Ascending aorta (tissue), 2 donors: ENCODE measurements around the gene PDE9A. TPM values are rescaled to one million over a fixed set of nuclear protein-coding genes. Genes with fewer than 3 reads are reported as not detected.

Experiments
- DNase-seq, 2 donors: peaks; one replicate each; pipeline ENCODE4 v3.0.0-alpha.2; 2019; ENCODE audit warnings: low spot score in 2 of 2
- H3K27ac ChIP-seq, 2 donors: fragments of 200-600 bp; sonication (generic); one replicate each; pipeline ENCODE4 v1.5.1; 2016 to 2017; ENCODE audit warnings: mild to moderate bottlenecking in 1 of 2
- H3K27me3 ChIP-seq: fragments of 200-600 bp; sonication (generic); one replicate; pipeline ENCODE4 v1.5.1; 2017
- H3K36me3 ChIP-seq, 2 donors: fragments of 200-600 bp; sonication (generic); one replicate each; pipeline ENCODE4 v1.5.1; 2016
- H3K4me1 ChIP-seq, 2 donors: fragments of 200-600 bp; sonication (generic); one replicate each; pipeline ENCODE4 v1.5.1; 2016 to 2017; ENCODE audit warnings: mild to moderate bottlenecking in 1 of 2
- H3K4me3 ChIP-seq, 2 donors: fragments of 200-600 bp; sonication (generic); one replicate each; pipeline ENCODE4 v1.5.1; 2016 to 2017; ENCODE audit warnings: mild to moderate bottlenecking in 1 of 2
- H3K9me3 ChIP-seq, 2 donors: fragments of 200-600 bp; sonication (generic); one replicate each; pipeline ENCODE4 v1.5.1; 2016
- intact Hi-C: fragments of 100-400 bp; cut with DNase I; formaldehyde crosslinking; loops from one replicate; pipeline ENCODE4 v1.15.1; 2023
- total RNA-seq: library from RNA; depleted of rRNA; stranded (reverse); fragments of >200 nt; gene quantifications from one replicate; pipeline ENCODE4 v1.1.0, GENCODE V29; 2016
- TF ChIP-seq, protein P1 (sequence below), 3 experiments: fragments of 200-600 bp in 2 of 3; fragments of 450-650 bp in 1 of 3; sonication (generic) in 2 of 3; IDR thresholded peaks; one replicate each; pipeline ENCODE4 v1.5.1; 2016 to 2019; ENCODE audit warnings: antibody characterized with exemption in 3 of 3, mild to moderate bottlenecking in 1 of 3, moderate library complexity in 1 of 3

The PDE9A gene
- total RNA-seq, 1 donor from 2014 or later = 2.2 TPM

DNA sequence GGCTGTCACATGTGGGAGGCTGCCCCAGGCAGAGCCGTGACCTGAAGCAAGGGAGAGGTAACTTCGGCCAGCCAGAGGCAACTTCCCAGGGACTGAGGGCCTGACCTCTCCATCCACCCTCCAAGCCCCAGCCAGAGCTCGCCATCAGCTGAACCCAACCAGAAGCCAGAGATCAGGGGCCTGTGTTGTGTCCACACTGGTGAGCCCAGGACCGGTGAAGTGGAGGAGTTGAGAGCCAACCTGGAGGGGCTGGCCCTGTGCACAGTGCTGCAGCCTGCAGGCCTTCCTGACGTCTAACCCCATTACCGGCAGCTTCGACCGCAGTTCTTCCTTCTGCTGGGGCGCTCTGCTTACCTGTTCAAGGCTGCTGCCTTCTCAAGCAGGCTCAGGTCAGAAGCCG, 19.6 kb upstream of the PDE9A start:
- DNase-seq = no peak
- Histone ChIP-seq H3K27me3 (no peaks in the 10 kb centered on the region), H3K9me3 (no peaks in the 10 kb centered on the region), H3K4me3 (no peak overlapping the region), H3K36me3 (no peaks in the 10 kb centered on the region), H3K27ac (no peak overlapping the region), H3K4me1 (no peaks in the 10 kb centered on the region)
- intact Hi-C loops = no loop called here
- TF ChIP-seq, protein P1, sequence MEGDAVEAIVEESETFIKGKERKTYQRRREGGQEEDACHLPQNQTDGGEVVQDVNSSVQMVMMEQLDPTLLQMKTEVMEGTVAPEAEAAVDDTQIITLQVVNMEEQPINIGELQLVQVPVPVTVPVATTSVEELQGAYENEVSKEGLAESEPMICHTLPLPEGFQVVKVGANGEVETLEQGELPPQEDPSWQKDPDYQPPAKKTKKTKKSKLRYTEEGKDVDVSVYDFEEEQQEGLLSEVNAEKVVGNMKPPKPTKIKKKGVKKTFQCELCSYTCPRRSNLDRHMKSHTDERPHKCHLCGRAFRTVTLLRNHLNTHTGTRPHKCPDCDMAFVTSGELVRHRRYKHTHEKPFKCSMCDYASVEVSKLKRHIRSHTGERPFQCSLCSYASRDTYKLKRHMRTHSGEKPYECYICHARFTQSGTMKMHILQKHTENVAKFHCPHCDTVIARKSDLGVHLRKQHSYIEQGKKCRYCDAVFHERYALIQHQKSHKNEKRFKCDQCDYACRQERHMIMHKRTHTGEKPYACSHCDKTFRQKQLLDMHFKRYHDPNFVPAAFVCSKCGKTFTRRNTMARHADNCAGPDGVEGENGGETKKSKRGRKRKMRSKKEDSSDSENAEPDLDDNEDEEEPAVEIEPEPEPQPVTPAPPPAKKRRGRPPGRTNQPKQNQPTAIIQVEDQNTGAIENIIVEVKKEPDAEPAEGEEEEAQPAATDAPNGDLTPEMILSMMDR (IDR thresholded peaks at IDR 0.05) = no peak

DNA sequence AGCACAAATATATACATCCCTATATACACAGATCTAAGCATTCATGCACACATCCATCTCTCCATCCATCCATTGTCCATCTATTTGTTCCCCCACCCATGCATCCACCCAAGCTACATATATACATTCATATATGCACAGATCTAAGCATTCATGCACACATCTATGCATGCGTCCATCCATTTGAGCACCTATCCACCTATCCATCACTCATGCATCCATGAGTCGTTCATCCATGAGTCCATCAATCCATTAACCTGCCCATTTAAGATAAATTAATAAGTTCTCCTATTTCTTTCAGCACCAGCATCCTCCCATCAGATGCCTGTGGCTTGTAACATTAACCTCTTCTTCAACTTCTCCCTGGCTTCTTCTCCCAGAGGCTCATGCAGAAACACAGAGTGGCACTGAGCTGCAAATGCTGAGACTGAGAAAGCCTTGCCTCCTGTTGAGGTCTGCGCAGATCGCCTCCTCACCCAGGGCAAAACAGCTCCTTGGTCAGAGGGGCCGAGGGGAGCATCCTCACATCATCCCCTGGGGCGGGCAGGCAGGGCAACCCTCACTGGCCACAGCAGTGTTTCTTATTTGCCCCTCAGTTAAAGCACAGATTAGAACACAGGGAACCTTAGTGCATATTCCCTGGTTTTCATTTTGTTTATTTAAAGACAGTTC, 17.4 kb upstream of the PDE9A start:
- intact Hi-C loops = no loop called here
- TF ChIP-seq, protein P1 (IDR thresholded peaks at IDR 0.05) = no peak
- Histone ChIP-seq H3K27ac (no peak overlapping the region), H3K36me3 (no peaks in the 10 kb centered on the region), H3K27me3 (no peaks in the 10 kb centered on the region), H3K4me1 (no peaks in the 10 kb centered on the region), H3K4me3 (no peak overlapping the region), H3K9me3 (no peaks in the 10 kb centered on the region)
- DNase-seq = no peak

DNA sequence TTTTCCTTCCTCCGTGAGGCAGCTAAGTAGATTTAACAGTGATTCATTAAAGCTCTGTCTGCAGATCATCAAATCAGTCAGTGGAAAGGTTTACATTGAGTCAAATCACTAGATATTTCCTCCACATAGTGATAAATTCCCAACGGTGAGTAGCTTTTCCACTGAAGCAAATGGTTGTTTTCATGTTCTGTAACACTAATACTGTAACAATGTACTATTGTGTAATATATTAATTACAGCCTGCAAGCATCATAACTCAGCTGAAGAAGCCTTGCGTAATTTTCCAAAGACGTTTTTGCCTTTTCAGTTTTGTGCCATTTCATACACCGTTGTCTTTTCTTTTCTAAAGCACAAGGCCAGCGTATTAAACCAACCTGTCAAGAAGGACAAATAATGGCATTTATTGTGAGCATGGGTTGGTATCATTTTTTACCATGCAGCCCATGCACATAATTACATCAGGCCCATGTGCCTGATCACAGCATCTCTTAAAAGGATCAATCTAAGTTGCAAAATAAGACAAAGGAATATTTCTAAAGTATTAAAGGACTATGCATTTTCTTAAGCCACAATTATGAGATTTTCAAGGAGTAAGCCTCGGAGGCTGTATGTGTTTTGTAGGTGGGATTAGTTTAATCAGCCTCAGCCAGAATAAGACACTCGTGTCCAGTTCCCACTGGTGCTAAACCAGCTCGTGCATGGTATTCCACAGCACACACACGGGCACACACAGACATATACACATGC, 16.7 kb upstream of the PDE9A start:
- Histone ChIP-seq H3K27me3 (no peaks in the 10 kb centered on the region), H3K27ac (no peak overlapping the region), H3K4me1 (no peaks in the 10 kb centered on the region), H3K4me3 (no peak overlapping the region), H3K36me3 (no peaks in the 10 kb centered on the region), H3K9me3 (no peaks in the 10 kb centered on the region)
- DNase-seq = no peak
- TF ChIP-seq, protein P1 (IDR thresholded peaks at IDR 0.05) = no peak
- intact Hi-C loops = no loop called here

DNA sequence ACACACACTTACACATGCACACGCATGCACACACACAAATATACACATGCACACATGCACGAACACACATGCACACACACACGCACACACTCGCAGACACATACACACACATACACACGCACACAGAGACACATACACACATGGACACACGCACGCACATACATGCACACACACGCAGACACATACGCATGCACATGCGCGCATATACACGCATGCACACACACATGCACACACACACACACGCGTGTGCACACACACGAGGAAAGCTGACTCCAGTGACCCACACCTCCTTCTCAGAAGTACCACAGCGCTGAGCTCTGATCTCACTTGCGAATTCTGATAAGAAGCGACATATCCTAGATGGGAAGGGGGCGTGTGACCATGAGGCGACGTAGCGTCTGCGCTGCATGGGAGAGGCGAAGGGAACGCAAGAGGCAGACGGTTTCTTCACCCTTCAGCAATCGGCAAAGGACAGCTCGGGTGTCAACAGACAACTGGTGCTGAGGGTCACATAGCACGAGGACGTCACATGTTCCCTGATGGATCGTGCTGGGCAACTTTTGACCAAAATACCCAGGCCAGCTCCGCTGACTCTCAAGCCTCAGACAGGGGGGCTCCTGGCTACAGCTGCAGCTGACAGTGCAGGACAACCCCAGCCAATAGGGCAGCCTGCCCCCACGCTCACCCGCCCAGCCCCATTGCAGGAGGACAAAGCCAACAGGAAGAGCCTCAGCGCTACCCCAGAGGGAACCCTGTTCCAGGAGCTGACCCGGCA, 16.0 kb upstream of the PDE9A start:
- DNase-seq = no peak
- intact Hi-C loops = no loop called here
- TF ChIP-seq, protein P1 (IDR thresholded peaks at IDR 0.05) = no peak

DNA sequence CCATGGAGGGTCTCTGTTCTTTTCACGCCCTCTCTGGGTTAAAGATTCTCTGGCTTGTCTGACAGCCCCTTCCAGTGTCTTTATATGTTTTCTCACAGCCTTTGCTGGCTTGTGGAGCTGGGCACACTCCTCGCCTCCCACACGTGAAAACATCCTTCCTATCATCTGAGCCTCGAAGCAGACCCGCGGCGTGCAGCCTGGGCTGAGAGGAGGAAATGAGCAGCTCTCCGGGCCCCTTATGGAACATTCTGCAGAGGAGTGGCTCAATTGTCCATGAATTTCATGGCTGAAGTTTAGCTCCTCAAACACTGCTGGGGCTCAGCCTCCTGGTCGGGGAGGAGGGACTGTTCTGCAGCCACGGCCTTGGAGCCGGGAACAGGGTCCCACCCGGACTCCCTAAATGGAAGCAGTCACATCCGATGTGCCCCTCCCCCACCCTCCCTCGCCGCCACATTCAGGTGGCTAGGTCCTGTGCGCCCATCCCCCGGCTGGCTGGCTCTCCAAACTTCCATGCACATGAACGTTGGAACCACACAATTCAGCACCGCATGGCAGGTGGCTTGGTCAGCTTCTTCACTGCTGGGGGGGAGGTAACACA, 15.1 kb upstream of the PDE9A start:
- intact Hi-C loops = no loop called here
- TF ChIP-seq, protein P1 (IDR thresholded peaks at IDR 0.05) = no peak
- Histone ChIP-seq H3K27ac (no peak overlapping the region), H3K4me1 (no peaks in the 10 kb centered on the region), H3K9me3 (no peaks in the 10 kb centered on the region), H3K36me3 (no peaks in the 10 kb centered on the region), H3K27me3 (no peaks in the 10 kb centered on the region), H3K4me3 (no peak overlapping the region)
- no peak for DNase-seq

More for the DNA sequence above, 16.0 kb upstream of the PDE9A start:
- no peaks in the 10 kb centered on the region for H3K9me3 ChIP-seq
- H3K4me1 ChIP-seq = no peaks in the 10 kb centered on the region
- H3K36me3 ChIP-seq = no peaks in the 10 kb centered on the region
- no peak overlapping the region for H3K4me3 ChIP-seq
- no peaks in the 10 kb centered on the region for H3K27me3 ChIP-seq
- H3K27ac ChIP-seq = no peak overlapping the region
